ENCODE data around the gene CENPS.
A peak's percentile ranks its signal among the peaks of the same experiment; 100 is the strongest.

The CENPS gene

GRCh38 chr1:10432910-10433700, 2.9 kb downstream of the CENPS start:
- no peak overlapping the region for H3K4me3 ChIP-seq (ENCODE audit: low read depth, low read length)
- no peak for TF ChIP-seq CTCF (IDR thresholded peaks at IDR 0.05; ENCODE audit: control insufficient read depth, extremely low read depth, insufficient read depth)
- no peak for DNase-seq (ENCODE audit: low read depth)

GRCh38 chr1:10433790-10434189, 3.6 kb downstream of the CENPS start:
- no peak for DNase-seq (ENCODE audit: low read depth)
- H3K4me3 ChIP-seq (ENCODE audit: low read depth, low read length): no peak overlapping the region
- no peak for TF ChIP-seq CTCF (IDR thresholded peaks at IDR 0.05; ENCODE audit: control insufficient read depth, extremely low read depth, insufficient read depth)

GRCh38 chr1:10434590-10434989, 4.4 kb downstream of the CENPS start:
- H3K4me3 ChIP-seq (ENCODE audit: low read depth, low read length): no peak overlapping the region
- TF ChIP-seq CTCF (IDR thresholded peaks at IDR 0.05; ENCODE audit: control insufficient read depth, extremely low read depth, insufficient read depth): no peak
- DNase-seq (ENCODE audit: low read depth): no peak

- no peak overlapping the region for H3K4me3 ChIP-seq (ENCODE audit: low read depth, low read length)
- no peak for DNase-seq (ENCODE audit: low read depth)
- TF ChIP-seq CTCF (IDR thresholded peaks at IDR 0.05; ENCODE audit: control insufficient read depth, extremely low read depth, insufficient read depth): no peak
These were observed 6.8 kb downstream of the CENPS start for GRCh38 chr1:10437052-10437451.

- no peak overlapping the region for H3K4me3 ChIP-seq (ENCODE audit: low read depth, low read length)
- TF ChIP-seq CTCF (IDR thresholded peaks at IDR 0.05; ENCODE audit: control insufficient read depth, extremely low read depth, insufficient read depth): no peak
- peak; percentile 63 for DNase-seq (ENCODE audit: low read depth)
These were observed 8.5 kb downstream of the CENPS start for GRCh38 chr1:10438677-10439163.

GRCh38 chr1:10440305-10440704, 10.1 kb downstream of the CENPS start:
- no peak for TF ChIP-seq CTCF (IDR thresholded peaks at IDR 0.05; ENCODE audit: control insufficient read depth, extremely low read depth, insufficient read depth)
- no peak for DNase-seq (ENCODE audit: low read depth)
- H3K4me3 ChIP-seq (ENCODE audit: low read depth, low read length): no peak overlapping the region

GRCh38 chr1:10440794-10441193, 10.6 kb downstream of the CENPS start:
- DNase-seq (ENCODE audit: low read depth): no peak
- TF ChIP-seq CTCF (IDR thresholded peaks at IDR 0.05; ENCODE audit: control insufficient read depth, extremely low read depth, insufficient read depth): no peak
- H3K4me3 ChIP-seq (ENCODE audit: low read depth, low read length): no peak overlapping the region

All from LNCaP clone FGC (cell line).